GM13976 (cell line): Measurements from ENCODE around the gene PHOSPHO1.
"Not testable (repeated sequence)": the region's sequence is repeated elsewhere in the genome, so short reads cannot be mapped to it uniquely, and the experiment has no call there.

ENCODE experiments used
- DNase-seq: peaks from one replicate; pipeline ENCODE4 v3.0.0; 2012; ENCODE audit warnings: low spot score
- in situ Hi-C: fragments of 300-500 bp; cut with MboI; formaldehyde crosslinking; loops from one replicate; pipeline ENCODE4 v1.12.0; 2022; ENCODE audit warnings: low sequenced_read_pairs, mixed read lengths, inconsistent platforms; ENCODE audit not compliant: unreplicated experiment
- TF ChIP-seq, protein P1 (sequence below): IDR thresholded peaks from 2 replicates; pipeline ENCODE4 v1.5.1; 2012; ENCODE audit warnings: borderline replicate concordance, mild to moderate bottlenecking; ENCODE audit not compliant: insufficient read depth; ENCODE audit errors: extremely low read depth, missing control alignments, control extremely low read depth

Gene PHOSPHO1

DNA sequence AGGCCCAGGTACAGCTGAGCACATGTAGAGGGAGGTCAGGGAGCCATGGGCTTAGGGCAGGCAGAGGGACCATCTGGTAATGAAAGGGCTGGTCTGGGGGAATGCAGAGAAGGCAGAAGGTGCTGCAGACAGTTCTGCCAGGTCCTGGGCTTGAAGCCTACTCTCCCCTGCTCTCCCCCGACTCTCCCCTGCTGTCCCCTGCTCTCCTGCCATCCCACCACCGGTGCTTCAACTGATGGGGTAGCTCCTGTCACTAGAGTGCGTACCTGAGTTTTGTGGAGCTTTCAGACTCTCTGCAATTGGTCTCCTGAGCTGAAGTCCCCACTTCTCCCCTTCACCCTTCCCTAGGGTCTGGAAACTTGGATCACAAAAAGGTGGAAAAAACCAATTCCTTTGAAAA is 37.3 kb upstream of the PHOSPHO1 start:
- TF ChIP-seq, protein P1, sequence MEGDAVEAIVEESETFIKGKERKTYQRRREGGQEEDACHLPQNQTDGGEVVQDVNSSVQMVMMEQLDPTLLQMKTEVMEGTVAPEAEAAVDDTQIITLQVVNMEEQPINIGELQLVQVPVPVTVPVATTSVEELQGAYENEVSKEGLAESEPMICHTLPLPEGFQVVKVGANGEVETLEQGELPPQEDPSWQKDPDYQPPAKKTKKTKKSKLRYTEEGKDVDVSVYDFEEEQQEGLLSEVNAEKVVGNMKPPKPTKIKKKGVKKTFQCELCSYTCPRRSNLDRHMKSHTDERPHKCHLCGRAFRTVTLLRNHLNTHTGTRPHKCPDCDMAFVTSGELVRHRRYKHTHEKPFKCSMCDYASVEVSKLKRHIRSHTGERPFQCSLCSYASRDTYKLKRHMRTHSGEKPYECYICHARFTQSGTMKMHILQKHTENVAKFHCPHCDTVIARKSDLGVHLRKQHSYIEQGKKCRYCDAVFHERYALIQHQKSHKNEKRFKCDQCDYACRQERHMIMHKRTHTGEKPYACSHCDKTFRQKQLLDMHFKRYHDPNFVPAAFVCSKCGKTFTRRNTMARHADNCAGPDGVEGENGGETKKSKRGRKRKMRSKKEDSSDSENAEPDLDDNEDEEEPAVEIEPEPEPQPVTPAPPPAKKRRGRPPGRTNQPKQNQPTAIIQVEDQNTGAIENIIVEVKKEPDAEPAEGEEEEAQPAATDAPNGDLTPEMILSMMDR: no peak
- in situ Hi-C loops: no loop called here
- no peak for DNase-seq

DNA sequence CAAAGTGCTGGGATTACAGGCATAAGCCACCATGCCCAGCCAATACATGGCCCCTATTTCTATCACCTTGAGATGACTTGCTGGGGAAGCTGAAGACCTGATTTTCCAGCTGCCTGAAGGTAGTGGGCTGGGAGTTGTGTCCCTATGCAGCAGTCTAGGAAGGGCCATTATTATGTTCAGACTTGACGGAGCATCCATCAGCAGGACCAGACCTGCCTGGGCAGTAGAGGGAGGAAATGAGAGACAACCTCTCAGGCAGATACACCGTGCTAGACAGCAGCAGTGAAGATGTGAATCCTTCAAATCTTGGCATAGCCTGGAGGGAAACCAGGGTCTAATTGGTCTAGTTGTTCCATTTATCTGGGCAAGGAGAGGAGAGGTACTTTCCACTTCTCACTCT is 35.6 kb upstream of the PHOSPHO1 start:
- in situ Hi-C loops: no loop called here
- TF ChIP-seq, protein P1: no peak
- no peak for DNase-seq

DNA sequence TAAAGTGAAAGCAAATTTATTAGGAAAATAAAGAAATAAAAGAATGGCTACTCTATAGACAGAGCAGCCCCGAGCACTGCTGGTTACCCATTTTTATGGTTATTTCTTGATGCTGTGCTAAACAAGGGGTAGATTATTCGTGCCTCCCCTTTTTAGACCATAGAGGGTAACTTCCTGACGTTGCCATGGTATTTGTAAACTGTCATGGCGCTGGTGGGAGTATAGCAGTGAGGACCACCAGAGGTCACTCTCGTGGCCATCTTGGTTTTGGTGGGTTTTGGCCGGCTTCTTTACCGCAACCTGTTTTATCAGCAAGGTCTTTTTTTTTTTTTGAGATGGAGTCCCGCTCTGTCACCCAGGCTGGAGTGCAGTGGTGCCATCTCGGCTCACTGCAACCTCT is 31.0 kb upstream of the PHOSPHO1 start:
- in situ Hi-C loops, DNase-seq: not testable (repeated sequence)

DNA sequence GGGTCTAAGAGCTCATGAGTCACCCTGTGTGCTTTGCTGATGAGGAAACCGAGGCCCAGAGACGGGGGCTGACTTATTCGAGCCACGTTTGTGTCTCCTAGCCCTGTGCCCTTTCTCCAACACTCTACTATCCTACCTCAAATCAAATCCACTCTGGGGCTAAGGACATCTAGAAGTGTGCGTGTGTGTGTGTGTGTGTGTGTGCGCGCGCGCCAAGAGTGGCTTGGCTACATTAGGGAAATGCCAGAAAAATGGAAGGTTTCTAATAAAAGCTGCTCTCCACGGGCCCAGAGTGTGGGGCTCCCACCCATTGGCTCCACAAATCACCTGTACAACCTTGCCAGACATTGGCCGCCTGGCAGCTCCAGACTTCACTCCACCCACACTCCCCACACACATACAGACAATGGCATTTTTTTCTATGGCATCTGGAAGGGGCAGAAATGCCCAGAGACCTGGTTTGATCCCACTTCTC is 30.3 kb upstream of the PHOSPHO1 start:
- DNase-seq: no peak
- in situ Hi-C loops: no loop called here
- TF ChIP-seq, protein P1: no peak

DNA sequence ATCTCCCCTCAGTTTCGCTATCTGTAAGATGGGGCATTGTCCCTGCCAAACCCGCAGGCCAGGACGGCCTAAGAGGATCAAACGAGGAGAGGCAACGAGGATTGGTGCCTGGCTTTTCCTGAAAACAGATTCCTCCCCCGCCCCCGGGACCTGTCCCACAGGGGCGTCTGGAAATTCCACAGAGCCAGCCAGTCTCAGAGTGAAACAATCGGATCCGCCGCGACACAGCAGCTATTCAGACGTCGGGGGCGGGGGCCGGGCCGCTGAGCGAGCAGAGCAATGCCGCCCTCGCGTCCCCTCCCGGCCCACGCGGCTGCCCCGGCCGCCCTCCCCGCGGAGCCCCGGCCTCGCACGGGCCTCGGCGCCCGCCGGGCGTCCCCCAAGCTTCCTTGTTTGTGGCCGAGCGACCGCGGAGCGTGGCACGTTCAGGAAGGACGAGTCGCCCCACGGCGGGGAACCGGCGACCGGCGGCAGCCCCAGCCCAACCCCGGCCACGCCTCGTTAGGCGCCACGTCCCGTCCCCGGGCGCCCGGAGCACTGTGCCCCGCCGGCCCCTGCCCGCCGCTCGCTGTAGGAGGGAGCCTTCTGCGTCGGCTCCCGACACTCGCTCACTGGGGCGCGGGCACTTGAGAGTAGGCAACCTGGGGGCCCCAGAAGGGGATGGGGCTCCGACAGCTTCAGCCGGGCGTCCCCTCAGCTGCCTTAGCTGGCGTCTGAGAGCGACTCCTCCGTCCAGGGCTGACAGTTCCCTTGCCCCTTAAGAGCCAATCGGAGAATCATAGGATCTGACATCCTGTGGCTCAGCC is 29.6 kb upstream of the PHOSPHO1 start:
- DNase-seq: peak; percentile 72
- in situ Hi-C loops: no loop called here
- TF ChIP-seq, protein P1: no peak

DNA sequence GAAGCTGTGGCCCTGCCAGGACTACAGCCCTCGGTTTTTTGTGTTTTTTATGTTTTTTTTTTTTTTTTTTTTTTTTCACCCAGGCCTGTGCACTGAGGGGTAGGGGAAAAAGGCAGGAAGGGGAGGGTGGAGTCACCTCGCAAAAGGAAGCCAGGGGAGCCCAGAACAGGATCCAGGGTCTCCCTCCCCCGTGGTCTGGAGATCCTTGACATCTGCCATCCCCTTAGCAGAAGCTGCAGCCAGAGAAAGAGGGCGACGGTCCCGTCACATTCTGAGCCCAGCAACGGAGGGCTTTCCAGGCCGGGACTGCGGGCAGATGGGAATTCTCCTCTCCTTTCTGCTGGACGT is 29.1 kb upstream of the PHOSPHO1 start:
- DNase-seq: no peak

DNA sequence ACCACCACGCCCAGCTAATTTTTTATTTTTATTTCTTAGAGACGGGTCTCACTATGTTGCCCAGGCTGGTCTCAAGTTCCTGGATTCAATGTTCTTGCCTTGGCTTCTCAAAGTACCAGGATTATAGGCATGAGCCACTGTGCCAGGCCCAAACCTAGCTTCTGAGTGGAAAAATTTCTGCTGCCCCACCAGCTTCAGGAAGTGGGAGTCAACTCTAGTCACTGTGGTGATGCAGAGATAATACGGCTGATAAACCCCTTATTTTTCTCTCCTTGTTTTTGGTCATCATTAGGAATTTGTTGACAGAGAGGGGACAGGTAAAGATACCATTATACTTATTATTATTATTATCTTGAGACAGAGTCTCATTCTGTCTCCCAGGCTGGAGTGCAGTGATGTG is 27.8 kb upstream of the PHOSPHO1 start:
- TF ChIP-seq, protein P1: no peak
- no peak for DNase-seq
- in situ Hi-C loops: no loop called here

More for the DNA sequence above, 29.1 kb upstream of the PHOSPHO1 start:
- TF ChIP-seq, protein P1: no peak
- in situ Hi-C loops: no loop called here
